ENCODE data around the gene CWC27.
A peak's percentile ranks its signal among the peaks of the same experiment; 100 is the strongest.
"Not testable (repeated sequence)": the region's sequence is repeated elsewhere in the genome, so short reads cannot be mapped to it uniquely, and the experiment has no call there.

Gene CWC27

GRCh38 chr5:64840958-64841357, 72.2 kb downstream of the CWC27 start:
- peak; percentile 31 for DNase-seq

- DNase-seq: no peak
These were observed 85.0 kb downstream of the CWC27 start for GRCh38 chr5:64853777-64854176.

GRCh38 chr5:64854855-64855254, 86.1 kb downstream of the CWC27 start:
- no peak for DNase-seq

GRCh38 chr5:64859881-64860280, 91.2 kb downstream of the CWC27 start:
- DNase-seq: no peak

GRCh38 chr5:64861281-64861680, 92.6 kb downstream of the CWC27 start:
- no peak for DNase-seq

GRCh38 chr5:64864171-64864570, 95.4 kb downstream of the CWC27 start:
- no peak for DNase-seq

GRCh38 chr5:64865662-64866061, 96.9 kb downstream of the CWC27 start:
- no peak for DNase-seq

GRCh38 chr5:64869419-64869818, 100.7 kb downstream of the CWC27 start:
- peak; percentile 35 for DNase-seq

- DNase-seq: no peak
These were observed 103.3 kb downstream of the CWC27 start for GRCh38 chr5:64872044-64872443.

GRCh38 chr5:64873441-64873840, 104.7 kb downstream of the CWC27 start:
- no peak for DNase-seq

- DNase-seq: no peak
These were observed 106.0 kb downstream of the CWC27 start for GRCh38 chr5:64874753-64875152.

- DNase-seq: no peak
These were observed 107.5 kb downstream of the CWC27 start for GRCh38 chr5:64876203-64876602.

- no peak for DNase-seq
These were observed 112.1 kb downstream of the CWC27 start for GRCh38 chr5:64880821-64881220.

GRCh38 chr5:64883912-64884311, 115.2 kb downstream of the CWC27 start:
- DNase-seq: no peak

GRCh38 chr5:64884541-64884940, 115.8 kb downstream of the CWC27 start:
- no peak for DNase-seq

GRCh38 chr5:64887910-64888309, 119.2 kb downstream of the CWC27 start:
- DNase-seq: no peak

- no peak for DNase-seq
These were observed 127.0 kb downstream of the CWC27 start for GRCh38 chr5:64895748-64896147.

- DNase-seq: no peak
These were observed 131.1 kb downstream of the CWC27 start for GRCh38 chr5:64899838-64900237.

GRCh38 chr5:64900618-64901017, 131.9 kb downstream of the CWC27 start:
- DNase-seq: no peak

- not testable (repeated sequence) for DNase-seq
These were observed 138.7 kb downstream of the CWC27 start for GRCh38 chr5:64907399-64907798.

- DNase-seq: no peak
These were observed 145.7 kb downstream of the CWC27 start for GRCh38 chr5:64914396-64914795.

GRCh38 chr5:64918083-64918482, 149.4 kb downstream of the CWC27 start:
- DNase-seq: no peak

- no peak for DNase-seq
These were observed 152.7 kb downstream of the CWC27 start for GRCh38 chr5:64921386-64921785.

- no peak for DNase-seq
These were observed 154.5 kb downstream of the CWC27 start for GRCh38 chr5:64923151-64923685.

- DNase-seq: no peak
These were observed 156.4 kb downstream of the CWC27 start for GRCh38 chr5:64925123-64925522.

GRCh38 chr5:64929833-64930232, 161.1 kb downstream of the CWC27 start:
- no peak for DNase-seq
